Liver (tissue), 3 donors: ENCODE measurements around the gene COLEC12.

ENCODE experiments used
- CTCF ChIP-seq: fragments of 150-350 bp; IDR thresholded peaks from 2 replicates; pipeline ENCODE4 v1.5.1; 2017; ENCODE audit warnings: improper control_type of control experiment, low read depth, low read length; ENCODE audit not compliant: missing input control
- FOXA1 ChIP-seq: IDR thresholded peaks from 2 replicates; pipeline ENCODE4 v1.6.1; 2016; ENCODE audit warnings: antibody characterized with exemption
- RAD21 ChIP-seq, 2 donors: IDR thresholded peaks; 2 replicates each; pipeline ENCODE4 v1.6.1; 2016; ENCODE audit warnings: antibody characterized with exemption in 2 of 2, mild to moderate bottlenecking in 2 of 2
- REST ChIP-seq: IDR thresholded peaks from 2 replicates; pipeline ENCODE4 v1.6.1; 2016; ENCODE audit warnings: antibody characterized with exemption, mild to moderate bottlenecking
- SP1 ChIP-seq: IDR thresholded peaks from 2 replicates; pipeline ENCODE4 v1.6.1; 2018; ENCODE audit warnings: antibody characterized with exemption, mild to moderate bottlenecking
- TAF1 ChIP-seq: conservative IDR thresholded peaks from 2 replicates; pipeline ENCODE4 v1.6.1; 2016; ENCODE audit warnings: antibody characterized with exemption, mild to moderate bottlenecking
- YY1 ChIP-seq: IDR thresholded peaks from 2 replicates; pipeline ENCODE4 v1.6.1; 2016; ENCODE audit warnings: antibody characterized with exemption, mild to moderate bottlenecking
- TF ChIP-seq, protein P1 (sequence below): IDR thresholded peaks from 2 replicates; pipeline ENCODE4 v1.6.1; 2016; ENCODE audit warnings: antibody characterized with exemption
- TF ChIP-seq, protein P2 (sequence below): IDR thresholded peaks from 2 replicates; pipeline ENCODE4 v1.6.1; 2016; ENCODE audit warnings: antibody characterized with exemption
- donor health status: healthy.
- donor health status: healthy.

GRCh38 chr18:470661-471501, 29.6 kb downstream of the COLEC12 start:
- TF ChIP-seq CTCF (no peak), TAF1 (no peak), REST (no peak), YY1 (no peak), SP1 (no peak), FOXA1 (no peak), RAD21 (IDR thresholded peaks at IDR 0.05) (no peak)
- TF ChIP-seq, protein P1, sequence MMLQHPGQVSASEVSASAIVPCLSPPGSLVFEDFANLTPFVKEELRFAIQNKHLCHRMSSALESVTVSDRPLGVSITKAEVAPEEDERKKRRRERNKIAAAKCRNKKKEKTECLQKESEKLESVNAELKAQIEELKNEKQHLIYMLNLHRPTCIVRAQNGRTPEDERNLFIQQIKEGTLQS: no peak
- TF ChIP-seq, protein P2, sequence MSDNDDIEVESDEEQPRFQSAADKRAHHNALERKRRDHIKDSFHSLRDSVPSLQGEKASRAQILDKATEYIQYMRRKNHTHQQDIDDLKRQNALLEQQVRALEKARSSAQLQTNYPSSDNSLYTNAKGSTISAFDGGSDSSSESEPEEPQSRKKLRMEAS: no peak
